GM19372 (cell line): Measurements from ENCODE around the gene GABBR2.
"Not testable (repeated sequence)": the region's sequence is repeated elsewhere in the genome, so short reads cannot be mapped to it uniquely, and the experiment has no call there.

Experiments
- ATAC-seq: cut with Tn5 transposase; IDR thresholded peaks from one replicate; pipeline ENCODE4 v1.9.1; 2021; ENCODE audit warnings: mild to moderate bottlenecking, low read depth, moderate library complexity; ENCODE audit not compliant: unreplicated experiment

GABBR2 gene

DNA sequence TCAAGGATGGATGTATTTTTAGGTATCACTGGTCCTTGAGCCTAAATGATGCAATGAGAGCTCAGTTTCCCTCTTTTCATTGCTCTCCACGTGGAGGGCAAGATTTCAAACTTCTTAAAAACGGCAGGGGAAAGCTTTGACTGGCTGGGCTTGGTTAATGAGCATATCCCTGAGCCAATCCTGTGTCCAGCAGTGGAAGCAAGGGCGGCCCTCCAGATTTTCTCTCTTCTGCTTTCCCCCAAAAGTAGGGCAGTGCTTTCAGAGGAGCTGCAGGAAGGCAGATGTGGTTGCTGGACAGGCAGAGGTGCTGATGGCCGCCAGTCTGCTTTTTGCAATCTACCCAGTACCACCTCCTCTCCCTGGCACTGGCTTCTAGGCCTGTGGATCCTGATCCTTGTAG lies 423.3 kb downstream of the GABBR2 start:
- ATAC-seq = no peak

DNA sequence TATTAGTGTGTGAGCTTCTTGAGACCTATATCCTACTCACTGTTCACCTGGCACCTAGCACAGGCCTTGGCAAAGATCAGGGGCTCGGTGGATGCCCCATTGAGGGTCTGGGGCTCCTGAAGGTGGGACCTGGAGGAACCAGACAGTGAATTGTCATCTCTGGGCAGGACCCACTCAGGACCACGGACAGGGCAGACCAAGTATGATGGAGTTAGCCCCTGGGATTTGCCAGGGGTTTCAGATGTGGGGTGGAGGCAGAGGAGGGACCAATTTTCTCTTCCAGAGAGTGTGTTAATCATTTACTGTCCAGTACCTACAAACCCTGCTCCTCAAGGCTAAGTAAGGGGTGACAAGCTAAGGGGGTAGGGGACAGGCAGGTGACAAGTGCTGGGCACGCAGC lies 424.0 kb downstream of the GABBR2 start:
- no peak for ATAC-seq

DNA sequence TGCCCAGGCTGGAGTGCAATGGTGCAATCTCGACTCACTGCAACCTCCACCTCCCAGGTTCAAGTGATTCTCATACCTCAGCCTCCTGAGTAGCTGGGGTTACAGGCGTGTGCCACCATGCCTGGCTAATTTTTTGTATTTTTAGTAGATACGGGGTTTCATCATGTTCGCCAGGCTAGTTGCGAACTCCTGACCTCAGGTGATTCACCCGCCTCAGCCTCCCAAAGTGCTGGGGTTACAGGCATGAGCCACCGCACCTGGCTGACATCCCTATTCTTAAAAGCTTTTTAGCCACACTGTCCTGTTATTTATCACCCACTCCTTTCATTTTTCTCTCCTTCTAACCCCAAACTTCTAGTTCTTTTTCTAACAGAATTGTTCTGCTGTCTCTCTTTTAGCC lies 425.6 kb downstream of the GABBR2 start:
- ATAC-seq = not testable (repeated sequence)

DNA sequence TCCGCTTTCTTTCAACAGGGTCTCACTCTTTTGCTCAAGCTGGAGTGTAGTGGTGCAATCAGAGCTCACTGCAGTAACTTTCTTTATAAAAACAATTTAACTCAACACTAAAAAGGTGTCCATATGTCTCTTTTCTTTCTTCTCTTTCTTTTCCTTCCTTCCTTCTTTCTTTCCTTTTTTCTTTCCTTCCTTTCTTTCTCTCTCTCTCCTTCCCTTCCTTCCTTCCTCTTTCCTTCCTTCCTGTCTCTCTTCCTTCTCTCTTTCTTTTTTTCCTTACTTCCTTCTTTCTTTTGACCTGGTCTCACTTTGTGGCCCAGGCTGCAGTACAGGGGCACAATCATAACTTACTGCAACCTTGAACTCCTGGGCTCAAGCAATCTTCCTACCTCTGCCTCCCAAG lies 427.5 kb downstream of the GABBR2 start:
- no peak for ATAC-seq

DNA sequence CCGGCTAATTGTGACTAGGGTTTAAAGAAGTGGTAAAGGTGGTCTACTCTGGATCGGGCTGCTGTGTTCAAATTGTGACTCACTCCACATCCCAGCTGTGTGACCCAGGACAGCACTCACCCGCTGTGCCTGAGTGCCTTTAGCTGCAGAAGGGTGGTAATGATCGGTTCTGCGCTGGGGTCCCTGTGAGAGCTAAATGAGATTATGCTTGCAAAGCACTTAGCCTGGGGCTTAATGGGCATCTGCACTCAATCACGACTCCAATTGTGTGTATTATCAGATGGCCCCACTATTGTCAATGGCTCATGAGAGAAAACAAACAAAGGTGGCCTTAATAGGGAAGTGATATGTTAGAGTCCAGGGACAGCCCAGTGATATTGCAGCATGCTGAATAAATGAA lies 428.2 kb downstream of the GABBR2 start:
- no peak for ATAC-seq

DNA sequence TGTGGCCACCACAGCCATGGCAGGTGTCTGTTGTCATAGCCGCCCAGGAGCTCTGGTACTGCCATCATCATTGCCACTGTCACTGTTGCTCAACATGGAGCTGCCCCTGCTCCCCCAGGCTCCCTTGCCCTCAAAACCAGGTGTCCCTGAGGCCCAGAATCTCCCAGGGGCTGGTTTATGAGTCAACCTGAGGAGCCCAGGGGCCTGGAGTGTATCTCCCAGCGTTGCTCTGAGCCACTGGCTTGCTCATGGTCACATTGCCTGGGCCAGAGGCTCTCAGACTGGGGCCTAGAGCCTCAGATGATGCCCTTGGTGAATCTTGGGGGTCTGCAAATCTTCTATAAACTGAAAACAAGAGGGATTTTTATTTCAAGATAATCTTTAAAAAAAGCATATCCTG lies 428.6 kb downstream of the GABBR2 start:
- no peak for ATAC-seq

DNA sequence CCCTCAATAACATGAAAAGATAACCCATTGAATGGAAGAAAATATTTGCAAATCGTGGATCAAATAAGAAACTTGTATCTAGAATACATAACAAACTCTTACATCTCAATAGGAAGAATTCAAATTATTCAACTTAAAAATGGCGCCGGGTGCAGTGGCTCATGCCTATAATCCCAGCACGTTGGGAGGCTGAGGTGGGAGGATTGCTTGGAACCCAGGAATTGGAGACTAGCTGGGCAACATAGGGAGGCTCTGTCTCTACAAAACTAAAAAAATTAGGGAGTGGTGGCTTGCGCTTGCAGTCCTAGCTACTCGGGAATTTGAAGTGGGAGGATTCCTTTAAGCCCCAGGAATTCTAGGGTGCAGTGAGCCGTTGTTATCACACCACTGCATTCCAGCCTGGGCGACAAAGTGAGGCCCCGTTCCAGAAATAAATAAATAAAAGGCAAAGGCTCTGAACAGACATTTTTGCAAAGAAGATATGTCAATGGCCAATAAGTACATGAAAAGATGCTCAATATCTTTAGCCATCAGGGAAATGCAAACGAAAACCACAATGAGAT lies 431.7 kb downstream of the GABBR2 start:
- no peak for ATAC-seq

DNA sequence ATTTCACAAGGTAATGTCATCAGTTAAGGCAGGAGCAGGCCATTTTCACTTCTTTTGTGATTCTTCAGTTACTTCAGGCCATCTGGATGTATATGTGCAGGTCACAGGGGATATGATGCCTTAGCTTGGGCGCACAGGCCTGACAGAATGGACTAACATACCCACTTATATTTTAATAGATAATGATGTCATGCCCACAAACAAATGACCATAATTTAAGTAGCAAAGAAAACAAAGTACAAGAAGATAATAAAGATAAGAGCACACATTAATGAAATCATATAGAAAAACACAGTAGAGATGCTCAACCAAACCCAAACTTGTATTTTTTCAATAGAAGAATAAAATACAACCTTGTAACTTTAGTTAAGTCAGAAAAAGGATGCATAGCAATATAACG lies 433.6 kb downstream of the GABBR2 start:
- ATAC-seq = no peak

DNA sequence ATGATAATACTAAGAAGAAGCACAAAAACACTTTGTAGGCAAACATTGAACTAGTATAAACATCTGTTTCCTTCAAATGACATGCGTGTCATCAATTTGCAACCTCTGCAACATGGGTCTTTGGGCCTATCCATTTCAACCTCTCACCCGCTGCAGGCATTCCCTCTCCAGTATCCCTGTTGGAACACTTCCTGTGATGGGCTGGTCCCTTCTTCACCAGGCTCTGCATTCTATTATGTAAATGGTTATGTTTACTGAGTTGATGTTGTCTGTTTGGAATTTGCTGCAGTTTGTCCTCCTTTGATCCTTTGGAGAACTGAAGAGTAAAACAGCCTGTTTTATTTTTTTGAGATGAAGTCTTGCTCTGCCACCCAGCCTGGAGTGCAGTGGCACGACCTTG lies 436.7 kb downstream of the GABBR2 start:
- ATAC-seq = no peak

DNA sequence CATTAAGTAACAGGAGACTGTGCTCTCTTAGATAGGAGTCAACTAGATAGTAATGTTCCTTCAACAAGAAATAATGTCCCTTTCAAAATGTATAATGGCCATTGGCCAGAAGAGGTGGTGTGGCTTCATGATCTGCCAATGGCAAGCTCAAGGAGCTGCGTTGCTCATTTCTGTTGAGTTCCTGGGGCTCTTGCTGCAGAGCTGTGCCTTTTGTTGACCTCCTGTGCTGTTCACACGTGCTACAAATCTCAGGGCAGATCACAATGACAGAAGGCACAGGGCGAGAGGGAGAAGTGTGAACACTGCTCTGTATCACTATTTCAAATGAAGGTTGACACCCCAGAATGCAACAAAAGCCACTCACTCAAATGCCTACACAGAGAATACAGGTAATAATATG lies 437.3 kb downstream of the GABBR2 start:
- no peak for ATAC-seq

DNA sequence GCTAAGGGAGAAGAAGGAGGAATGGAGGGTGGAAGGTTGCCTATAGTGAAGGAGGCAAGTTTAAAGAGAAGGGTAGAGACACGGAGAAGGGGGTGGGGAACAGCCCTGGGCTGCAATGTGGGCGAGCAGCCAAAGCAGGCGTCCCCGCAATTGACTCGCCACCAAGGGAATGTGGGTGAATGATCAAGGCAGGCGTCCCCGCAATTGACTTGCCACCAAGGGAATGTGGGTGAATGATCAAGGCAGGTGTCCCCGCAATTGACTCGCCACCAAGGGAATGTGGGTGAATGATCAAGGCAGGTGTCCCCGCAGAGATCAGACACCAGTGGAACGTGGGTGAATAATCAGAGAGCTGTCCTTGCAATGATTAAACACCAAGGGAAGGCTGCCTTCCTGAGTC lies 438.5 kb downstream of the GABBR2 start:
- not testable (repeated sequence) for ATAC-seq

DNA sequence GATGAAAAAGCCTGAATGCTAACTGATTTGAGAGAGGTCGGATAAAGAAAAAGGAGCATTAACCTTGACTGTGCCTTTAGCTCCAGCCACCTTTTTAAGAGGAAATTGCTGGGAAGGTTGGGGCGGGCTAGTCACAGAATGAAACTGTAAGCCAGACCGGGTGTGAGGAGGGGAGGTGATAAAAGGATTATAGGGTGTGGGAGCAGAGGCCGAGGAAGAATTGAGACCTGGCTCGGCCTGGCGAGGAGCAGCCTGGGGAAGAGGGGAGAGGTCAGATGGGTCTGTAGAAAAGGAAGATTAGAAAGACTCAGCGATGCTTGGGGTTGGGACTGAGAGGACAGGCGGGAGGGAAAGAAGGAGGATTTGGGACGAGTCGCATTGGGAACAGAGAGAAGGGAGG lies 439.1 kb downstream of the GABBR2 start:
- ATAC-seq = not testable (repeated sequence)

DNA sequence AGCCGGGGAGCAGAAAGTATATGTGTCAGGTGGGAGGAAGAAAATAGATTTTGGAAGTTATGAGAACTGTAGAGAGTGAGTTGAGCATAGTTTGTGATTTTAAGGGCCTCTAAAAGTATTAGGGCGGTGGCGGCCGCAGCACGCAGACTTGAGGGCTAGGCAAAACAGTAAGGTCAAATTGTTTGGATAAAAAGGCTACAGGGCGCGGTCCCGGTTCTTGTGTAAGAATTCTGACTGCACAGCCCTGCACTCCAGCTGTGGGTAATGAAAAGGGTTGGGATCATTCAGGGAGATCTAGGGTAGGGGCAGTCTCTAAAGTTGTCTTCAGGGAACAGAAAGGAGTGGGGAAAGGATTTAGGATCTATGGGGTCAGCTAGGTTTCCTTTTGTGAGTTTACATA lies 441.2 kb downstream of the GABBR2 start:
- not testable (repeated sequence) for ATAC-seq

DNA sequence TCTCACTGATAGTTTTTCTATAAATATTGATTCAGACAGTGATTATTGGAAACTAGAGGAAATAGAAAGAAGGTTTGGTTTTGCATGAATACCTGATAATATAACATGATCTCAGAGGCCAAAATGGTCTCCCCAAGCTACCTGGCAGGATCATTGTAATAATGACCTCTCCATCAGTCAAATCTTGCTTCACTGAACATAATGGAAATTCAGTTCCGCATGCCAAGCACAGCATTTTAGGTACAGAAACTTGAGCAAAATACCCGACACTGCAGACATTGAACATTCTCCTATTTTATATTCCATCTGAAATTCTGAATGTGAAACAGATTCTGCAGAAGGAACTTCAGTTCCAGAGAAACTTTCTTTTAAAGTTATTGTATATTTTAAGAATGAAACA lies 444.2 kb downstream of the GABBR2 start:
- ATAC-seq = no peak

DNA sequence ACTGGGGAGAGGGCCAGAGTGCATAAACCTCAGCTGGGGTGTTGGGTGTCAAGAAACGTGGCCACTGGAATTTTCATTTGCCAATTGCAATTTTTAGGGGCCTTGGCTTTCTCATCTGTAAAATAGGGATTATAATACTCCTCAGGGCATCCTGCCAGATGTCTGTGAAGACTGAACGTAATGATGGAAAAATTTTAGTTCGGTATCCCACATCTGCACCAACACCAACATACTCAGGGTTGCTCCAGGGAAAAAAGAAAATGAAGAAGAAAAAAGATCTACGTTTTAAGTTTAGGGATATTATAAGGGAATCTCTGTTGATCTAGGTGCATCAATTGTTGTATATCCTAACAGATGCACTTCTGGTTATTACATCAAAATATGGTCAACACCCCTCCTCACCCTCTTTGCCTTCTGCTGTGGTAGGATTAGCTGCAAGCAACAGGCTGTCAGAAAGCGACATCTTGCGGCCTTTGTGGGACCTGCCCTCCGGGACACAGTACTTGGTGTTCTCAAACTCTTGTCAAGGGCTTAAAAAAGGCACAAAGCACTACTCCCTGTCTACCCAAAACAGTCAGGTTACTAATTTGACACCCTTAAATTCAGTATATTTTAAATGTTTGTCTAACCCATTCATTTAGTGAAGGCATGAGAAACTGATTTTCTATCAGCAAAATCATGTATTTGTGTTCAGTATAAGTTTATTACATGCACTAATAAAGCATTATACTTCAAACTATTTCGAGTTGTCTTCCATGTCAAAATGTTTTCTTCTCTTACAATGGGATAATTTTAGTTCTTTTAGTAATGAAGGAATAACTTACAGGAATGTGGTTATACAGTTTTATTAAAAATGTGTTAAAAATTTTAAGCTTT lies 445.0 kb downstream of the GABBR2 start:
- no peak for ATAC-seq

DNA sequence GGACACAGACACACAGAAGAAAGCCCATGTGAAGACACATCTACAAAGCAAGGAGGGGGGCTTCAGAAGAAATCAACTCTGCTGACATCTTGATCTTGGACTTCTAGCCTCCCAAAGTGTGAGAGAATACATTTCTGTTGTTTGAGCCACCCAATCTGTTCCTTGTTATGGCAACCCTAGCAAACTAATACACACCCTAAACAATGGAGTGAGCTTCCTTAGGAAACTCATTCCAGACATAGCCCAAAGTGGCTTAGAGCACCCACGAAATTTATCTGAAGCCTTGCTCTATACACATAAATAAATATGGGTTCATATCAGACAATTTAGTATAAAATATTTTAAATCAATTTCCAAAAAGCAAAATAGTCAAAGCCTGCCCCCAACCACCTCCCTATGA lies 445.7 kb downstream of the GABBR2 start:
- ATAC-seq = no peak

DNA sequence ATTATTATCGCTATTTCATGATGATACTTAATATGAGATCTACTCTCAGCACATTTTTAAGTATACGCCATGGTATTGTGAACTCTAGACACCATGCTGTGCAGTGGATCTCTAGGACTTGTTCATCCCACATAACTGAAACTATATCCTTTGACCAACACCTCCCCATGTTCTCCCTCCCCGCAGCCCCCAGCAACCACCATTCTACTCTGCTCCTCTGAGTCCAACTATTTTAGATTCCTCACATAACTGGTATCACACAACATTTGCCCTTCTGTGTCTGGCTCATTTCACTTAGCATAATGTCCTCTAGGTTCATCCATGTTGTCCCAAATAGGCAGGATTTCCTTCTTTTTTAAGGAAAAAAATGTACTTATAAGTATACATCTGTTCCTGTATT lies 446.7 kb downstream of the GABBR2 start:
- ATAC-seq = no peak

DNA sequence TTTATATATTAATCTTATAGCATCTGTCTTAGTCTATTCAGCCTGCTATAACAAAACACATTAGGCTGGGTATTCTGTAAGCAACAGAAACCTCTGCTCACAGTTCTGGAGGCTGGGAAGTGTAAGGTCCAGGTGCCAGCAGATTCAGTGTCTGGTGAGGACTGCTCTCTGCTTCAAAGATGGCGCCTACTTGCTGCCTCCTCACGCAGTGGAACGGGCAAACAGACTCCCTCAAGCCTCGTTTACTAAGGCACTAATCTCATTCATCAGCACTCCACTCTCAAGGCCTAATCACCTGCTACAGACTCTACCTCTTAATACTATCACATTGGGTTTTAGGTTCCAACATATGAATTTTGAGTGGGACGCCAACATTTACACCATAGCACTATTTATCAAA lies 448.1 kb downstream of the GABBR2 start:
- ATAC-seq = no peak

DNA sequence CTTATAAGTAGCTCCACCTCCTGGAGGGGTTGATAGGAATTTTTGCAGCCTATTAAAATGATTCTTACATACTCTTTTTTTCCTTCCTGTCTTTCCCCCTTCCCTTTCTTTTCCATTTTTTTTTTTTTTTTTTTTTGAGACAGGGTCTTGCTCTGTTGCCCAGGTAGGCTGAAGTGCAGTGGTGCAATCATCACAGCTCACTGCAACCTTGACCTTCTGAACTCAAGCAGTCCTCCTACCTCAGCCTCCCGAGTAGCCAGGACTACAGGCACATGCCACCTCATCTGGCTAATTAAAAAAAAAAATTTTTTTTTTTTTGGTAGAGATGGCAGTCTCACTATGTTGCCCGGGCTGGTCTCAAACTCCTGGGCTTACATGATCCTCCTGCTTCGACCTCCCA lies 448.9 kb downstream of the GABBR2 start:
- ATAC-seq = no peak

DNA sequence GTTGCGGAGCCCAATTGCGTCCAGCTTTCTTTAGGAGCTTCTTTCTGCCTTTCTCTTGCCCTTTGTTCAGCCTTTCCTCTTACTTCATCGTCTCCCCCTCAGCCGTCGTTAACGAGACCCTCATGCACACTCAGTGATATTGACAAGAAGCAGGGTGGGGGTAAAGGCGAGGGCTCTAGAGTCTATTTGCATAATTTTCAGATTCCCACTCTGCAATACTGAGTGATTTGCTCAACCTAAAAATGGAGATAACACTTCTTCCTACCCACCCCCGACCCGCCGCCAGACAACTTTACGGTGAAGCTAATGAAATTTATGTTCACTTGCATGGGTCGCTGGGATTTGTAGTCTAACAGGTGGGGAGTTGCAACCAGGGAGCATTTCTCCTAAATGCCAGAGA lies 452.0 kb downstream of the GABBR2 start:
- no peak for ATAC-seq

DNA sequence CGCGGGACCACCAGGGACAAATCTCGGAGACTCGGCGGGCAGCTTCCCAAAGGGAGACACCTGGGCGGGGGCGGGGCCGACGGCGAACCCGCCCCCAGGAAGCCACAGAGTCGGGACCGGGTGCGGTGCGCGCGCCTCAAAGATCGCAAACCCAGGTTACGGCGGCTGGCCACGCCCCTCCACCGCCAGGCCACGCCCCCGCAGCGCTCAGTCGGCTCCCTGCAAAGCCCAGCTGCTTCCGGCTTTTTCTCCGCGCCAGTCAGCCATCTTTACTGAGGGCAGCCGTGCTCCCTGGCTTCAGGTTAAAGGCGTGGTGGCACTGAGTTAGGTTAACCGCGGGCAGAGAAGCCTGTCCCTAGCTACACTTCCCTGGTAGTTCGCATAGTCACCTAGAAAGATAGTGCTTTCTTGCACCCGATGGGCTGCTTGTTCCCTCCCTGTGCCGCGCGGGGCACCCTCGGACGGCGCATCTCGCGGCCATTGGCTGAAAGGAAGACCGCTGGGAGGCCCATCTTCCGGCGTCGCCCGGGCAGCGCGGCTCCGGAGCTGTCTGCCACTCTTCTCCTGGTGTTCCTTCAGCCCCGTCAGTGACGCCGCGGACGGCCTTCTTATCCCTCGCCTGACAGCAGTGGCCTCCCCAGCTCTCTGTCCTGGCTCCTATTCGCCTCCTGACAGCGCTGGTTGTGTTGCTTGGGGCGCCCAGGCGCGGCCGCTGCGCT lies 453.0 kb downstream of the GABBR2 start, which contains the start of gene TBC1D2:
TSS of gene TBC1D2 (minus strand) at position 72 of the 719 bp plus-strand sequence. CDS start 108 bp downstream, outside the sequence.
- ATAC-seq = peak; percentile 89
